Activated naive CD8-positive, alpha-beta T cell treated with anti-CD3 and anti-CD28 coated beads, Interleukin-2, amount 50 U/mL, for 24 hours (primary cell): ENCODE data around the gene CYBRD1.

Experiments
- ATAC-seq: fragments of 150-1000 bp; cut with Tn5 transposase; one replicate; pipeline ENCODE4 v1.10.0; 2021
- DNase-seq: peaks from one replicate; pipeline ENCODE4 v3.0.0; 2021
- H3K27ac Mint-ChIP-seq: one replicate; pipeline ENCODE4 v1.8.0; 2021; ENCODE audit warnings: mild to moderate bottlenecking, mixed read lengths
- H3K27me3 Mint-ChIP-seq: one replicate; pipeline ENCODE4 v1.8.0; 2021; ENCODE audit warnings: mixed read lengths
- H3K36me3 Mint-ChIP-seq: one replicate; pipeline ENCODE4 v1.8.0; 2021; ENCODE audit warnings: low read depth, mixed read lengths
- H3K4me1 Mint-ChIP-seq: one replicate; pipeline ENCODE4 v1.8.0; 2021; ENCODE audit warnings: mixed read lengths
- H3K4me3 Mint-ChIP-seq: one replicate; pipeline ENCODE4 v1.8.0; 2021; ENCODE audit warnings: mild to moderate bottlenecking, moderate library complexity, mixed read lengths
- H3K9me3 Mint-ChIP-seq: one replicate; pipeline ENCODE4 v1.8.0; 2021; ENCODE audit warnings: mixed read lengths

The CYBRD1 gene

DNA sequence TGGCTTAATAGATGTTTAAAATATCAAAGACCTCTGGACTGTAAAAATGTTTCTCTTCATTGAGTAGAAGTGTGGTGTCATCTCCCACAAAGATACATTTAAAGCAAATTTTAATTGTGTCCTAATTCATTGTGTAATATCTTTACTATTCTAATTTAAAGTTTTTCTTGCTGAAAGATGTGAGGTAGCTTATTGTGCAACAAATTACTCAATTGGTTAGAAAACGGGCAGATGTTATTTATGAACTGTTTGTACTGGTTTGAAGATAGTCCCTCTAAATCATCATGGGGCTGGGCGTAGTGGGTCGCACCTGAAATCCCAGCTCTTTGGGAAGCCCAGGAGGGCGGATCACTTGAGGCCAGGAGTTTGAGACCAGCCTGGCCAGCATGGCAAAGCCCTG is 65.3 kb downstream of the CYBRD1 start:
- Mint-ChIP-seq H3K4me1 (no peaks in the 10 kb centered on the region), H3K9me3 (no peaks in the 10 kb centered on the region), H3K36me3 (no peaks in the 10 kb centered on the region), H3K27me3 (peaks cover 7% of the 10 kb centered on the region), H3K4me3 (no peak overlapping the region), H3K27ac (no peak overlapping the region)
- DNase-seq (no peak), ATAC-seq (no peak)

DNA sequence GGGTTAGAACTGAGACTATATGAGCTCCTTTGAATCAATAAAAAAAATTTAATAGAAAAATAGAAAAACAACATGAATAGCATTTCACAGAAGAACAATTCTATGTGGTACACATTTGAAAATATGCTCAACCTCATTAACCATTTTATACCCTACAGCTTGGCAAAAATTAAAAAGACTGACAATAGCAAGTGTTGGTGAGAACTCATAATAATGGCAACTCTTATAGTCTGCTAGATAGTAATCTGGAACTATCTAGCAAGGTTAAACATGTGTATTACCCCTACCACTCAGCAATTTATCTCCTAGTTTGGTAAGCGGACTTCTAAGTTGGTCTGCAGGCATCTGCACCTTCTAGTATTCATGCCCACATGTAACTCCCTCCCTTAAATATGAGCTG is 67.8 kb downstream of the CYBRD1 start:
- H3K27ac Mint-ChIP-seq = no peak overlapping the region
- no peaks in the 10 kb centered on the region for H3K36me3 Mint-ChIP-seq
- H3K9me3 Mint-ChIP-seq = no peaks in the 10 kb centered on the region
- no peaks in the 10 kb centered on the region for H3K4me1 Mint-ChIP-seq
- ATAC-seq (no peak), DNase-seq (no peak)
- no peak overlapping the region for H3K4me3 Mint-ChIP-seq
- H3K27me3 Mint-ChIP-seq = peaks cover 7% of the 10 kb centered on the region

DNA sequence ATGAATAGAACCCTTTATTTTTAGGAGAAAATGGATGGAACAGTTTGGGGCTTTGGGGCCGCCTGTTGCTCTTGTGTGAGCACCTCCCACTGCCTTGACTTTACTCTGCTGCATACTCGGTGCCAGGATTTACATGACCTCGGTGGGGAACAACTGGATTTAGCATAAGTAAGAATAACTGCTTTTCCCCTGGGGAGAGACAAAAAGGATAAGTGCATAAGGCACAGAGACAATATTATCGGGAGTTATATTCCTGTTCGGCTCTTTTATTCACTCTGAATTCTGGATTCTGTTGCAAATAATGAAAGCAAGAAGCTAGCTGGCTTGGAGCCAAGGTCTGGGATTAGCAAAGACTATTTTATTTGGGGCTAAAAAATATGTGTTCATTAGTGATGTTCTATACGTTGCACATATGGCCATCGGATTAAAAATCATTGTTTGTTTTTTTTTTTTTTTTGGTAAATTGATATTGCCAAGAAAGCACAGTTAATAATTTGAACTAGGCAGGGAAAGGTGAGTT is 69.8 kb downstream of the CYBRD1 start:
- Mint-ChIP-seq H3K9me3 (no peaks in the 10 kb centered on the region), H3K36me3 (no peaks in the 10 kb centered on the region), H3K27me3 (peaks cover 7% of the 10 kb centered on the region), H3K4me1 (no peaks in the 10 kb centered on the region), H3K4me3 (no peak overlapping the region), H3K27ac (no peak overlapping the region)
- ATAC-seq (no peak), DNase-seq (no peak)

DNA sequence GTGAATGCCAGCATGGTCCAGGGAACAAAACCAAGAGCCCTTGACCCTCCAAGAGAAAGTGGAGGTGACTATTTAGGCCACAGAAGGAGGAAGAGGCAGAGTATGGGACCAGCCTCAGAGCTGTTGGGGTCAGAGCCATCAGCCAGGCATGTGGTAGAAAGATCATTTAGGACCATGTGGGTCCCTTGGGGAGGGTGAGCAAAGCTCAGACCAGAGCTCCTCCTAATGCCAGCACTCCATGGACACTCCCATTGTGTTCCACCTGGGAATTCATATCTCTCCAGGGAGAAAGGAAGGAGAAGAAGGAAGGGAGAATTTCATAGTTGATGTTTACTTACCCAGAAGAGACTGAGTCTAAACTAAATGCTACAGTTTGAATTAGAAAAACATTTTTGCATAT is 73.2 kb downstream of the CYBRD1 start:
- H3K27me3 Mint-ChIP-seq = peaks cover 12% of the 10 kb centered on the region
- H3K4me1 Mint-ChIP-seq = no peaks in the 10 kb centered on the region
- H3K9me3 Mint-ChIP-seq = no peaks in the 10 kb centered on the region
- ATAC-seq (no peak), DNase-seq (no peak)
- no peak overlapping the region for H3K4me3 Mint-ChIP-seq
- H3K36me3 Mint-ChIP-seq = no peaks in the 10 kb centered on the region
- no peak overlapping the region for H3K27ac Mint-ChIP-seq

DNA sequence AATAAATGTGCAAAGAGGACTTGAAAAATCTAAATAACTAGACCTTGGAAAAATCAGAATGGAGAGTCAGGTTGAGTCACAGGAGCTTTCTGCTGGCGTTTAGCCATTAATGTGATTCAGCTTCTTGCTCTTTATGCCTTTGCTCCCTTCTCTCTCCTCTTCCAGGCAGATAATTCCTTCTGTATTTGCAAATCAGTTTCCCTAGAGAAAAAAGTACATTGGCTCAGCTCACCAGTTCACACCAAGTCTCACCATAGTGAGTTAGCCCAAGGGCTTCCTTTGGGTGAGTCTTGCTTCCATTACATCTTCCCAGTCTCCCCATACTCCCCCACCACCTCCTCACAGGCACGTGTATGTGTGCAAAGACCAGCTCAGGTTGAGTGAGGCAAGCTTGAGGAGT is 73.6 kb downstream of the CYBRD1 start:
- Mint-ChIP-seq H3K4me3 (no peak overlapping the region), H3K27ac (no peak overlapping the region)
- DNase-seq = no peak

DNA sequence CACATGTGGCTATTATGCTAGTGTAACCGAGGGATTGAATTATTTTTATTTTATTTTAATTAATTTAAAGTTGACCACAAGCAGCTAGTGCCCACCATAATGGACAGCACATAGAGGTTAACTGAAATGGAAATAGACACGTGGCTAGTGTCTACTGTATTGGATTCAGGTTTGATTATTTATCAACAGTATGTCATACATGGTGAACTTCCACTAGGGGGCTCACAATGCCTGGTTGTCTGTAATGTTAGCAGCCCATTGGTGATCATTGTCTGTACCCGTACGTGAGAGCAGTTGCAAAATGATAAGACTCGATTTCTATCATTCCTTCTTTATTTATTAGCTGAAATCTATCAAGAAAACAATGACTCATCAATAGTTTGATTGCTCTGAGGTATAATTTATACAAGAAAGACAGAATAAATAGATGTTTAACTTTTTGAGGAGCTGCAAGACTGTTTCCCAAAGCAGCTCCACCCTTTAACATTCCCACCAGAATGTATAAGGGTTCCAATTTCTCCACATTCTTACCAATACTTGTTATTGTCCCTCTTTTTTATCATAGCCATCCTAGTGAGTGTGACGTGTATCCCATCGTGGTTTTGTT is 76.5 kb downstream of the CYBRD1 start:
- ATAC-seq (peak; percentile 98), DNase-seq (peak; percentile 34)
- H3K27ac Mint-ChIP-seq = no peak overlapping the region
- no peaks in the 10 kb centered on the region for H3K9me3 Mint-ChIP-seq
- no peaks in the 10 kb centered on the region for H3K4me1 Mint-ChIP-seq
- H3K4me3 Mint-ChIP-seq = no peak overlapping the region
- H3K27me3 Mint-ChIP-seq = peaks cover 7% of the 10 kb centered on the region
- no peaks in the 10 kb centered on the region for H3K36me3 Mint-ChIP-seq

More for the DNA sequence above, 73.6 kb downstream of the CYBRD1 start:
- Mint-ChIP-seq H3K9me3 (no peaks in the 10 kb centered on the region), H3K4me1 (no peaks in the 10 kb centered on the region), H3K27me3 (peaks cover 12% of the 10 kb centered on the region), H3K36me3 (no peaks in the 10 kb centered on the region)
- ATAC-seq = no peak

DNA sequence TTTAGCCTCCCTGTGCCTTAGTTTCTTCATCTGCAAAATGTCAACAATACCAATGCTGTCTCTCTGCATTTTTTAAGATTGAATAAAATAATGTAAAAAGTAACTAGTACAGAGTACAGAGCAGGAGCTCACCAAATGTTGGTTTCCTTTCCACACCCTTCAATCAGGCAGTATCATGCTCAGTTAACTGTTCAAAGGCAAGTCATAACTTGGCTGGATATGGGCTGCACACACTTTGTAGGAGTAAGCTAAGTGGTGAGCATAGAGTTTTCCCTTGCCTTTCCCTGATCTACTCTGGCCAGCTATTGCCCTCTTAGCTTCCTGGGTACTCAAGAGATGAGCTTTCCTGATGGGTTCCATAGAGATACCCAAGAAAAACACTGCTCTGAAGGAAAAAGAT is 77.9 kb downstream of the CYBRD1 start:
- Mint-ChIP-seq H3K4me1 (no peaks in the 10 kb centered on the region), H3K4me3 (no peak overlapping the region), H3K9me3 (no peaks in the 10 kb centered on the region), H3K27ac (no peak overlapping the region), H3K27me3 (peaks cover 7% of the 10 kb centered on the region), H3K36me3 (no peaks in the 10 kb centered on the region)
- ATAC-seq (no peak), DNase-seq (no peak)

DNA sequence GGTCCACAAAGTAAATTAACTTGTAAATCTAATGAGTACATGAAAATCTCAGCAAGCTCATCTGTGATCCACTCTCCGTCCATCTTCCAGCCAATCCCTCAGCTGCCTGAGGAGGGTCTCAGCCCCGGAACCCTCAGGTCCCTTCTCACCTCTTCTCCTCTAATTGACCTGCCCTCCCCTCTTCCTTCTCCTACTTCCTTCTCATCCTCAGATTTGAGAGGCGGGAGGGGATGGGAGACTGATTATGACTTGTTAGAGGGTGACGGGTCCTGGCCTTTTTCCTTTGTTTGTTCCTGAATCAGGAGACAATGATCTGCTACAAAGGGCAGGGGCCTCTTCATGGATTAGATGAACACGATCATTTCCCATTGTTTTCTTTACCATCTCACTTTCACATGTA is 80.1 kb downstream of the CYBRD1 start:
- DNase-seq (no peak), ATAC-seq (no peak)
- H3K36me3 Mint-ChIP-seq = no peaks in the 10 kb centered on the region
- H3K4me3 Mint-ChIP-seq = no peak overlapping the region
- no peak overlapping the region for H3K27ac Mint-ChIP-seq
- H3K27me3 Mint-ChIP-seq = peaks cover 7% of the 10 kb centered on the region
- no peaks in the 10 kb centered on the region for H3K9me3 Mint-ChIP-seq
- no peaks in the 10 kb centered on the region for H3K4me1 Mint-ChIP-seq
